Activated CD8-positive, alpha-beta memory T cell treated with anti-CD3 and anti-CD28 coated beads, Interleukin-2, amount 10 ng/mL, durations not matched to agents 7 days and 5 days (primary cell): ENCODE data around the gene FN3K. TPM values are rescaled to one million over a fixed set of nuclear protein-coding genes. Genes with fewer than 3 reads are reported as not detected.

Experiments
- ATAC-seq: fragments of 150-1000 bp; cut with Tn5 transposase; one replicate; pipeline ENCODE4 v1.10.0; 2021; ENCODE audit warnings: moderate library complexity
- CTCF ChIA-PET: fragments of 350-600 bp; sonication (Branson Sonifier 250); formaldehyde crosslinking; loops from one replicate; lab custom pipeline; 2021; ENCODE audit warnings: antibody characterized with exemption; lab: Charles Lee
- DNase-seq: peaks from one replicate; pipeline ENCODE4 v3.0.0-alpha.2; 2020
- H3K27ac Mint-ChIP-seq: one replicate; pipeline ENCODE4 v1.8.0; 2021; ENCODE audit warnings: mild to moderate bottlenecking, mixed read lengths
- H3K27me3 Mint-ChIP-seq: one replicate; pipeline ENCODE4 v1.8.0; 2021; ENCODE audit warnings: mixed read lengths
- H3K36me3 Mint-ChIP-seq: one replicate; pipeline ENCODE4 v1.8.0; 2021; ENCODE audit warnings: mild to moderate bottlenecking, mixed read lengths
- H3K4me1 Mint-ChIP-seq: one replicate; pipeline ENCODE4 v1.8.0; 2021; ENCODE audit warnings: mixed read lengths
- H3K4me3 Mint-ChIP-seq: one replicate; pipeline ENCODE4 v1.8.0; 2021; ENCODE audit warnings: mild to moderate bottlenecking, moderate library complexity, mixed read lengths
- H3K9me3 Mint-ChIP-seq: one replicate; pipeline ENCODE4 v1.8.0; 2022; ENCODE audit warnings: low read depth, mixed read lengths
- total RNA-seq, 2 experiments: library from RNA; stranded (reverse); gene quantifications; one replicate each; pipeline ENCODE4 v1.2.3, GENCODE V29; 2021

FN3K gene
- total RNA-seq, 2 experiments from 2014 or later, result 1.2 to 2.7 TPM

DNA sequence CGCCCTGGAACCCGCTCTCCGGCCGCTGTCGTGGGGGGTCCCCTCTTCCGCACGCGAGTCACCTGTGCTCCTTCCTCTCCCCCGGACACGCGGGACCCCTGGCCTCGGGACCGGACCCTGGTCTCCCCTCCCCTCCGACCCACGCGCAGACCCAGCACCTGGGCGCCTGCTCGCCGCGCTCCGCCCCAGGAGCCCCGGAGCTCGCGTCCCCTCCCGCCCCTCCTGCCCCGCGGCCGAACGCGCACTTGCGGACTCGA lies 37.7 kb upstream of the FN3K start:
- ATAC-seq (no peak), DNase-seq (no peak)
- H3K36me3 Mint-ChIP-seq, result peaks cover 10% of the 10 kb centered on the region
- peaks cover 8% of the 10 kb centered on the region for H3K27me3 Mint-ChIP-seq
- H3K27ac Mint-ChIP-seq, result no peak overlapping the region
- CTCF ChIA-PET, result no interaction called here
- peaks cover 9% of the 10 kb centered on the region for H3K4me1 Mint-ChIP-seq
- H3K4me3 Mint-ChIP-seq, result no peak overlapping the region
- H3K9me3 Mint-ChIP-seq, result peaks cover 15% of the 10 kb centered on the region

DNA sequence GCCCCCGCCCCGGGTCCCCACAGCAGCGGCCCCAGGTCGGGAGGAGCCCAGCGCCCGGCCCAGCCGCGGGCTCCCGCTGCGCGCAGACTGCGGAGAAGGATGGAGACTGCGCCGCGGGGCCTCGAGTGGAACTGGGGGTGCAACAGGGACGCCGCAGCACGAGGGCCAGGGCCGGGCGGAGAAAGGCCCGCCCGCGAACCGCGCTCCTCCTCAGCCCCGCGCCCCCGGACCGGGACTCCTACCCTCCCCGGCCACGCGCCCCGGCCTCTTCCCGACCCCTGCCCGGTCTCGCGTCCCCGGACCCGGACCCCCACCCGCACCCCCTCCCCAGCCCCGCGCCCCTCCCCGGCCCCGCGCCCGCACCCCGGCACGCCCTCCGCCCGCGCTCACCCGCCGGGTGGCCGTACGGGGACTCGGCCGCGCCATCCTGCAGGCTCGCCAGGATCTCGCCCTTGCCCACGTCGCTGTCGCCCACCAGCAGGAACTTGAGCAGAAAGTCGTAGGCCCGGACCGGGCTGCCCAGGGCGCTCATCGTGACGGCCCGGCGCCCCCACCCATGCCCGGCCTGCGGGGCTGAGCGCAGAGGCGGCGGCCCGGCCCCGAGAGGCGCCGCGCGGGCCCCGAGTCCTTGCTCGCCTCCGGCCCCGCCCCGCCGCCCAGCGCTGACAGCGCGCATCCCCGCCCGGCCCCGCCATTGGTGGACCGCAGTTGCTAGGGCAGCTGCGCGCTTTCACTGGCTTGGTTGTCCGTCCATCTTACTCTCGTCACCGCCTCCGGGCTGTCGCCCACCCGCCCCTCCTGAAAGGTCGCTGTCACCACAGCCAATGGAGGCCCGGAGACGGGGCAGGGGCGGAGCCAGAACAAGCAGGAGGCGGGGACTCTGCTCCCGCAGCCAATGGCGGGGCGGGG lies 37.1 kb upstream of the FN3K start, which contains the start of gene RAB40B:
Gene RAB40B (minus strand): TSS at position 634 of the 909 bp plus-strand sequence. CDS start 102 bp downstream, at position 532.
- ATAC-seq (peak; percentile 99), DNase-seq (peak; percentile 98)
- Mint-ChIP-seq H3K36me3 (peaks cover 10% of the 10 kb centered on the region), H3K4me3 (peak within 1 kb of the TSS; percentile 74), H3K9me3 (peaks cover 15% of the 10 kb centered on the region), H3K4me1 (peaks cover 9% of the 10 kb centered on the region), H3K27ac (no peak within 1 kb of the TSS), H3K27me3 (peaks cover 8% of the 10 kb centered on the region)
- CTCF ChIA-PET, result interaction anchor here (0.6 kb wide), 1 partner anchor 1205 kb away, joined by 3 read pairs; no protein-coding TSS in a partner anchor

DNA sequence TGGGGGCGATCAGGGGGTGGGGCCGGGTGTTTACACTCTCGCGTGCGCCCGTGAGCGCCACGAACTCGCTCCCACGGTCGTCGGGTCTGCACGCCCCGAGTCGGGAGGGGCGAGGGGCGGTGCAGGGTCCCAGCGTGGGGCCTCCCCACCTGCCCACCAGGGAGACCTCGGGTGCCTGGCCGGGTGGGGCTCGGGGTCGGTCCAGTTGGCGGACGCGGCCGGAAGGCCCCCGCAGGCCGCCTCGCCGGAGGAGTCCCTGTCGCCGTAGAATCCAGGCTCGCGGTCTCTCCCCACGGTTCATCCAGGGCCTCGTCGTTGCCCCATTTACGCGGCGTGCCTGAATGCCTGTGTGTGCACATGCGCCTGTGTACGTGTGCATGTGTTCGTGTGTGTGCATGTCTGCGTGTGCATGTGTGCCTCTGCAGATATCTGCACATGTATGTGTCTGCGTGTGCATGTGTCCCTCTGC lies 36.4 kb upstream of the FN3K start:
- peak overlapping the region; percentile 74 for H3K4me3 Mint-ChIP-seq
- CTCF ChIA-PET, result no interaction called here
- DNase-seq (no peak), ATAC-seq (no peak)
- peaks cover 13% of the 10 kb centered on the region for H3K9me3 Mint-ChIP-seq
- peaks cover 8% of the 10 kb centered on the region for H3K27me3 Mint-ChIP-seq
- peaks cover 8% of the 10 kb centered on the region for H3K36me3 Mint-ChIP-seq
- no peak overlapping the region for H3K27ac Mint-ChIP-seq
- H3K4me1 Mint-ChIP-seq, result peaks cover 9% of the 10 kb centered on the region

DNA sequence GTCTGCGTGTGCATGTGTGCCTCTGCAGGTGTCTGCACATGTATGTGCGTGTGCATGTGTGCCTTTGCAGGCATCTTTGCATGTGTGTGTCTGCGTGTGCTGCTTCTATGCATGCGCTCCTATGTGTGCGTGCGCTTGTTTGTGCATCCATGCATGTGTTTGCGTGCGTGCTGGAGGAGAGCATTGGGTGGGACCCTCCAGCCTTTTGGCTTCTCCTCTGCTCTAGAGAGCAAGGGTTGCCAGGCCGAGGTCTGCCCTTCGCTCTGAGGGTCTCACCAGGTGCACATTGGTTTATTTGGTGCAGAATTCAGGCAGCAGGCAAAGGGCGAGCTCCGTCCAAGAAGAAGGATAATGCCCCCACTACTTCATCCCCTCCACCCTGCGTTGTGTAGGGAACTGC lies 35.9 kb upstream of the FN3K start:
- peaks cover 6% of the 10 kb centered on the region for H3K36me3 Mint-ChIP-seq
- no peak overlapping the region for H3K27ac Mint-ChIP-seq
- ATAC-seq (no peak), DNase-seq (no peak)
- peak overlapping the region; percentile 74 for H3K4me3 Mint-ChIP-seq
- peaks cover 9% of the 10 kb centered on the region for H3K4me1 Mint-ChIP-seq
- peaks cover 8% of the 10 kb centered on the region for H3K27me3 Mint-ChIP-seq
- CTCF ChIA-PET, result no interaction called here
- peaks cover 10% of the 10 kb centered on the region for H3K9me3 Mint-ChIP-seq

DNA sequence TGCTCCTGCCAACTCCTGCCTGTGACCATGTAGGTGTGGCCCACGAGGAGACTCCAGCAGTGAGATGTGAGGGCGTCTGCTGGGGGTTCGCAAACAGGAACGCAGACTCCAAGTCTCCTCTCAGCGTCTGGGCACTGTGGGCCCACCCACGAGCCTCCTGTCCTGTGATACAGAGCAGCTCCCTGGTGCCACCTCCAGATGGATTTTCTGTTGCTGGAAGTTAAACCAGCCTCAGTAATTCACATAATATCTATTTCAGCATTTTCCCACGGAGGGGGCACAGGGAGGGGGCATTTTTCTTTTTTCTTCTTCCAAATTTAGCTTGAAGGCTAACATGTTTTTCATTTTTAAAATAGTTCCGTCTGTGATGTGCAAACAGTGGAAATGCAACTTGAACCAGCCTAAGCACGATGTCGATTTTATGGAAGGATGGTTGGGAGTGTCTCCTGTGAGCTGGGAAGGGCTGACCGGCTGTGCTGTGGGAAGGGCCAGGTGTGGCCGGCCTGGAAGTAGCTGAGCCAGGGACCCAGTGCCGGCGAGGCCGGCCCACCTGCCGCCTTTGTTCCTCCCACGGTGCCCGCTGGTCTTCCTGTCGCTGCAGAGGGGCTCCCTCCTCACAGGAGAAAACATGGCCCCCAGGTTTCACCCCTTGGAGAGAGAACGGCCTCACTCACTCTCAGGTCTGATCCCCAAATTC lies 33.0 kb upstream of the FN3K start:
- no peak overlapping the region for H3K27ac Mint-ChIP-seq
- H3K9me3 Mint-ChIP-seq, result no peaks in the 10 kb centered on the region
- CTCF ChIA-PET, result interaction anchor here (0.9 to 1.2 kb wide), 2 partner anchors 13 to 37 kb away, joined by 3 read pairs; no protein-coding TSS in a partner anchor
- H3K4me3 Mint-ChIP-seq, result no peak overlapping the region
- DNase-seq (no peak), ATAC-seq (no peak)
- H3K4me1 Mint-ChIP-seq, result peaks cover 6% of the 10 kb centered on the region
- no peaks in the 10 kb centered on the region for H3K36me3 Mint-ChIP-seq
- H3K27me3 Mint-ChIP-seq, result peaks cover under 1% of the 10 kb centered on the region

DNA sequence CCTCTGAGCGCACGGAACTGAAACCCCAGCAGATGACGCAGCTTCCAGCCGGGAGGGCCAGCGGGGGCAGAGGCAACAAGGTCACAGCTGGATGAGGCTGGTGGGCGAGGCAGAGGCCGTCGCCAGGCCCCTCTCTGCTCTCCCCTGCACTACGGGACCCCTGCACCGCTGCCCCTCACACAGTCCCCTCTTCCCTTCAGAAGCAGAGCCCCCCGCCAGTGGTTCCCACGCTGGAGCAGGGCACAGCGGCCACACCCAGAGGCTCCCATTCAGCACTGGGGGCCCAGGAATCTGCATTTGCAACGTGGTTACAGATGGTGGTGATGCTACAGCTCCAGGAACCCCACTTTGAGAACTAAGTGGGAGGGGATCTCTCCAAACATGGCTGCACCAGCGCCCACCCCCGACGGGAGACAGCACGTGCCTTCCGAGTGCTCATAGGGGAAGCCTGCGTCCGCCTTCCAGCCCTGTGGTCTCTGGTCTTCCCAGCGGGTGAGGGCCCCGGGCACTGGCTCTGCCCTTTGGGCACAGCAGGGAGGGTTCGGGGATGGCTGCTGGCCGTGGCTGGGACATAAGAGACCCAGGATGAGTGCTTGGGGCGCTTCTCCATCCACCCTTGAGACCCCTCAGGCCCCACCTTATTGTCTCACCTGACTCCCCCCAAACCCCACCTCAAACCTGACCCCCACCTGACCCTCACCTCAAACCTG lies 32.2 kb upstream of the FN3K start:
- Mint-ChIP-seq H3K4me1 (peaks cover 6% of the 10 kb centered on the region), H3K9me3 (no peaks in the 10 kb centered on the region), H3K27ac (no peak overlapping the region), H3K4me3 (no peak overlapping the region), H3K36me3 (no peaks in the 10 kb centered on the region), H3K27me3 (no peaks in the 10 kb centered on the region)
- DNase-seq, result no peak
- CTCF ChIA-PET, result no interaction called here
- ATAC-seq, result no peak

DNA sequence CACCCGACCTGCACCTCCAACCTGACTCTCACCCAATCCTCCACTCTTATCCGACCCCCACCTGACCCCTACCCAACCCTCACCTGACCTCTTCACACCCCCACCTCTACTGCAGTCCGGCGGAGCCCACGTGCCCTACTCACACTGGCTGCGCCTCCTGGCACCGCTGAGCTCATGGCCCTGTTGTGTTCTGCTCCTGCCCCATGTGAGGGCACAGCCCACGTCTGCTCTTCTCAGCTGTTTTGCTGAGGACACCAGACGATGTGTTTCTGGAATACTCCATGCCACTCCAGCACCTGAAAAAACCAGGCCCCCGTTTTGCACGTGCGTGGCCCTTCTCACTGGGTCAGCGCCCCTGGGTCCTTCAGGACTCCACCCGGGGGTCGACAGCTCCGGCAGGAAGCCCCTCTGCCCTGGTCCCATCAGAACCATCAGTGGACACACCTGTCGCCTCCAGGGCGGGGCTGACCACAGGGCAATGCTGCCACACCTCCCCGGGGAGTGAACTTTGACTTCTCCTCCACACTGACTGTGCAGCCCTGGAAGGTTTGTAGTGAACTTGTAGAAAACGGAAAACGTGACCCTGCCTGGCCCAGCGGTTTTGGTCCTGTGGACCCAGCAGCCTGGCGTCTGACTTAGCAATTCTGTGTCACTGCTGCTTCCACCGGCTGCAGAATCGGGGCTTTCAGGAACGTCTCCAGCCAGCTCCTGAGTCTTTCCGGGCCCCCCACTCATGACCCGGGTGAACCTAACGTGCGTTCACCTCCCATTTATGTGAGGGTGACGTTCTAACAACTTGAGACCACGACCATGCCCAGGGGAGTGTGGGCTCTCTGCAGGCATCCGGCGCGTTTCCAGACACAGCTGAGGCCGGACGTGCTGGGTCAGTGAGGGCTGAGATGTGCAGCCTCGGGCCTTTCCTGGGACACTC lies 31.2 kb upstream of the FN3K start:
- Mint-ChIP-seq H3K9me3 (no peaks in the 10 kb centered on the region), H3K4me1 (peaks cover 4% of the 10 kb centered on the region), H3K4me3 (no peak overlapping the region), H3K36me3 (no peaks in the 10 kb centered on the region), H3K27ac (no peak overlapping the region), H3K27me3 (no peaks in the 10 kb centered on the region)
- CTCF ChIA-PET, result no interaction called here
- no peak for ATAC-seq
- DNase-seq, result no peak

DNA sequence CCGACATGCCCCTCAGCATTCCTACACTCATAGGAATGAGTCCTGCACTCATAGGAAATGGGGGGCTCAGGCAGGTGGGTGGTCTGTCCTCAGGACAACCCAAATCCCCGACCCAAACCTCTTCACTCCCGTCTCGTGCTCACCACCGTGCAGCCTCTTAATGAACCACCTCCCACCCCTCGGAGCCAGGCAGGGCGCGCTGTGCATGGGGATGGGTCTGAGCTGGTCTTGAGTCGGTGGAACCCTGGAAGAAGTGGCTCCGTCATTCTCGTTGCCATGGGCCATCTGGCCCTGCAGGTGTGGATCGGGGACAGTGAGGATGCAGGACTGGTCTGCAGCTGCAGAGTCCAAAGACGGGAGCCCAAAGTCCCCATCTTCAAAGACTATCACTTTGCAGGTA lies 30.5 kb upstream of the FN3K start:
- no peak overlapping the region for H3K4me3 Mint-ChIP-seq
- no peak overlapping the region for H3K27ac Mint-ChIP-seq
- ATAC-seq, result no peak
- no peak for DNase-seq
- H3K9me3 Mint-ChIP-seq, result no peaks in the 10 kb centered on the region
- CTCF ChIA-PET, result no interaction called here
- no peaks in the 10 kb centered on the region for H3K27me3 Mint-ChIP-seq
- peaks cover 2% of the 10 kb centered on the region for H3K4me1 Mint-ChIP-seq
- H3K36me3 Mint-ChIP-seq, result no peaks in the 10 kb centered on the region

DNA sequence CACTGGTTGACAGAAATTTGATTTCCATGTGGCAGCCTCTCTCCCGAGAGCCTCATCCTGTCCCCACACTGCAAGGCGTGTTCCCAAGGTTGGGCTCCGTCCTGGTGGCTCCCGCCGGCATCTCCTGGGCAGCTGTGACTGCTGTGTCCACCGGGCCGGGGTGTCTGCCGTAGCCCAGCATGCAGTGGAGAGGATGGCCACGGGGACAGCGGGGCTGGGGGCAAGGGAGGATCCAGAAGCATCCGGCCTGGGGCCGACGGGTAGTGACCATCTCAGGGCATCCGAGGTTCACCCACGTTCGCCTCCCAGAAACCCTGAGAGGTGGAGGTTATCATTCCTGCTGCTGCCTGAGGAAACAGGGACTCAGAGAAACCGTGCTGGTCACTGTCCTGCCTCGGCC lies 29.7 kb upstream of the FN3K start:
- DNase-seq, result no peak
- ATAC-seq, result no peak
- CTCF ChIA-PET, result no interaction called here
- Mint-ChIP-seq H3K27ac (no peak overlapping the region), H3K9me3 (no peaks in the 10 kb centered on the region), H3K36me3 (no peaks in the 10 kb centered on the region), H3K4me1 (peaks cover 2% of the 10 kb centered on the region), H3K4me3 (no peak overlapping the region), H3K27me3 (no peaks in the 10 kb centered on the region)

DNA sequence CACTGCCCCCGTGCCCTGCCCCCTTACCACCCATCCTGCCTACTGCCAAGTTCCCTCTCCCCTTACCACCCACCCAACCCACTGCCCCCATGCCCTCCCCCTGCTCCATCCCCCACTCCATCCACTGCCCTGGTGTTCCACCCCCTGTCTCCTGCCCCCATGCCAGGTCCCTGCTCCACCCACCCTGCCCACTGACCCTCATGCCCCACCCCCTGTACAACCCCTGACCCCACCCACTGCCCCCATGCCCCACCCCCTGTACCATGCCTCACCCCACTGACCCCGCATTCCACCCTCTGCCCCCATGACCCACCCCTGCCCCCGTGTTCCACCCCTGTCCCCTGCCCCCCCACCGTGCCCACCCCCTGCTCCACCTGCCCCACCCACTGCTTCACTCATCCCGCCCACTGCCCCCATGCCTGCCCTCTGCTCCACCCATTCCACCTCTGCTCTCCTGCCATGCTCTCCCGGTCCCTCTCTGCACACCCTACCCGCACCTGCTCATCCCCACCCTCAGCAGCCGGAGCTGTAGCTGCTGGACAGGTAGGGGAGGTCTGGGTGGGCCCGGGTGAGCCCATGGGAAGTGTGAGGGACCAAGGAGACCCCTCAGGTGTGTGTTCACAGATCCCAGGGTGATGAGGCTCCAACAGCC lies 26.3 kb upstream of the FN3K start:
- no peak for DNase-seq
- ATAC-seq, result no peak
- CTCF ChIA-PET, result no interaction called here
- Mint-ChIP-seq H3K9me3 (no peaks in the 10 kb centered on the region), H3K4me1 (peaks cover 6% of the 10 kb centered on the region), H3K27me3 (peaks cover 2% of the 10 kb centered on the region), H3K36me3 (no peaks in the 10 kb centered on the region), H3K4me3 (no peak overlapping the region), H3K27ac (no peak overlapping the region)

DNA sequence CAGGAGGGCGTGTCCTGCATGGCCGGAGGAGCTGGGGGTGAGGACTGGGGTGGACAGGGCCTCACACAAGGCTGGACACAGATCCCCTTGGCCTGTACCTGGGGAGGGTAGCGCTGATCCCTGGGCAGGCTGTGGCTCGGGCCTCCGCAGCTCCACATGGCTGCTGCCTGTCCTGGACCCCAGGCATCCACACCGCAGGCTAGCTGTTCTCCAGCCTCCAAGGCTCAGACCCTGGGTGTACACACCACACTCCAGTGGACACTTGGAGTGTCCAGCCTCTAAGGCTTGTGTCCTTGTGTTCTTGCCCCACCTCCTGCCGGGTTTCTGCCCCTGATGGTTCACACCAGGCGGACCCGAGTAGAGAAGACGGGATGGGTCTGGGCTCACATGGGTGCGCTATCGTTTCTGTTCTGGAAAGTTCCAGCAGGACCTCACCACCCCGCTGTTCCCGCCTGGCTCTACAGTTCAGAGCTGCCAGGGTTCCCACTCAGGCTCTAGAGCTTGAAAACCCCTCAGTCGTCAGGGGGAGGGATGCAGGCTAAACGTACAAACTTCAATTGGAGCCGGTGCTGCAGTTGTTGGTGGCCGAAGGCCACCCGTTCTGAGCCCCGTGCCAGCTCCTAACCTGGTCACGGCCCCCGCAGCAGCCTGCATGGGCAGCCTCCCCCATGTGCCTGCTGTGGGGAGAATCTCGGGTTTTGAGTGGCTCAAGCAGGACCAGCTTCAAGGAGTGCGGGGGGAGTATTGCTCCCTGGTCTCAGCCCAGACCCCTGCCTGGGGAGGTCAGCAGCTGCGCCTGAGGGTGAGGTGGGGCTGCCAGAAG lies 25.5 kb upstream of the FN3K start:
- H3K4me1 Mint-ChIP-seq, result peaks cover 6% of the 10 kb centered on the region
- H3K27me3 Mint-ChIP-seq, result peaks cover 2% of the 10 kb centered on the region
- H3K27ac Mint-ChIP-seq, result no peak overlapping the region
- no peak for DNase-seq
- no peaks in the 10 kb centered on the region for H3K36me3 Mint-ChIP-seq
- H3K9me3 Mint-ChIP-seq, result no peaks in the 10 kb centered on the region
- no peak for ATAC-seq
- CTCF ChIA-PET, result no interaction called here
- H3K4me3 Mint-ChIP-seq, result no peak overlapping the region
